CD8-positive, alpha-beta memory T cell (primary cell): ENCODE measurements around the gene MAX. TPM values are rescaled to one million over a fixed set of nuclear protein-coding genes. Genes with fewer than 3 reads are reported as not detected.
"Not testable (repeated sequence)": the region's sequence is repeated elsewhere in the genome, so short reads cannot be mapped to it uniquely, and the experiment has no call there.

ENCODE experiments used
- CTCF ChIA-PET: fragments of 350-600 bp; sonication (Branson Sonifier 250); formaldehyde crosslinking; loops from one replicate; lab custom pipeline; 2021; ENCODE audit warnings: antibody characterized with exemption; lab: Charles Lee
- POLR2A ChIA-PET: fragments of 350-600 bp; sonication (Branson Sonifier 250); formaldehyde crosslinking; loops from one replicate; lab custom pipeline; 2021; ENCODE audit warnings: antibody characterized with exemption; lab: Charles Lee
- DNase-seq, 5 donors: peaks; one replicate each; pipeline versions ENCODE4 v3.0.0 to v3.0.0-alpha.2; 2020 to 2022; ENCODE audit warnings: mixed read lengths in 1 of 5
- H3K27ac ChIP-seq: one replicate; pipeline ENCODE4 v1.7.0; 2013; ENCODE audit warnings: low read depth, mild to moderate bottlenecking, low read length, moderate library complexity
- H3K27me3 ChIP-seq: 2 replicates; pipeline ENCODE4 v1.7.0; 2013; ENCODE audit warnings: low read length, mild to moderate bottlenecking; ENCODE audit not compliant: insufficient read depth, poor library complexity, severe bottlenecking
- H3K36me3 ChIP-seq: 2 replicates; pipeline ENCODE4 v1.7.0; 2013; ENCODE audit warnings: mild to moderate bottlenecking, low read length, moderate library complexity; ENCODE audit not compliant: insufficient read depth
- H3K4me1 ChIP-seq: 2 replicates; pipeline ENCODE4 v1.7.0; 2013; ENCODE audit warnings: mild to moderate bottlenecking, low read length, moderate library complexity; ENCODE audit not compliant: insufficient read depth
- H3K4me3 ChIP-seq: 2 replicates; pipeline ENCODE4 v1.7.0; 2013; ENCODE audit warnings: mild to moderate bottlenecking, low read length
- H3K9me3 ChIP-seq: 2 replicates; pipeline ENCODE4 v1.7.0; 2013; ENCODE audit warnings: mild to moderate bottlenecking, low read length
- H3K27ac Mint-ChIP-seq, 8 donors: one replicate each; pipeline ENCODE4 v1.8.0; 2020 to 2021; ENCODE audit warnings: mixed read lengths in 8 of 8, mild to moderate bottlenecking in 6 of 8, inconsistent platforms in 3 of 8, moderate library complexity in 3 of 8
- H3K27me3 Mint-ChIP-seq, 2 donors: one replicate each; pipeline ENCODE4 v1.8.0; 2020 to 2021; ENCODE audit warnings: mixed read lengths in 2 of 2, mild to moderate bottlenecking in 1 of 2, moderate library complexity in 1 of 2
- H3K36me3 Mint-ChIP-seq, 3 donors: one replicate each; pipeline ENCODE4 v1.8.0; 2020 to 2021; ENCODE audit warnings: mixed read lengths in 3 of 3, inconsistent platforms in 1 of 3, mild to moderate bottlenecking in 1 of 3
- H3K4me1 Mint-ChIP-seq, 3 donors: one replicate each; pipeline ENCODE4 v1.8.0; 2020 to 2021; ENCODE audit warnings: mixed read lengths in 3 of 3, inconsistent platforms in 1 of 3, mild to moderate bottlenecking in 1 of 3
- H3K4me3 Mint-ChIP-seq, 7 donors: one replicate each; pipeline ENCODE4 v1.8.0; 2020 to 2021; ENCODE audit warnings: mixed read lengths in 7 of 7, mild to moderate bottlenecking in 6 of 7, moderate library complexity in 4 of 7, inconsistent platforms in 2 of 7
- H3K9me3 Mint-ChIP-seq, 5 donors: one replicate each; pipeline ENCODE4 v1.8.0; 2020 to 2022; ENCODE audit warnings: mixed read lengths in 5 of 5, mild to moderate bottlenecking in 3 of 5, moderate library complexity in 2 of 5, inconsistent platforms in 1 of 5
- polyA plus RNA-seq: library from polyadenylated mRNA; unstranded; fragments of 300-500 nt; fragmentation: Illumina TruSeq; gene quantifications from one replicate; pipeline ENCODE4 v1.2.3, GENCODE V29; 2021
- total RNA-seq, 2 experiments: library from RNA; stranded (reverse); gene quantifications; one replicate each; pipeline ENCODE4 v1.2.3, GENCODE V29; 2021

Gene MAX
- total and polyA plus RNA-seq, 3 experiments from 2014 or later = 126 to 135 (median 127) TPM

GRCh38 chr14:65086686-65087085, 15.6 kb downstream of the MAX start:
- H3K27ac Mint-ChIP-seq, POLR2A ChIA-PET, H3K27me3 Mint-ChIP-seq, H3K9me3 Mint-ChIP-seq, H3K4me3 ChIP-seq, DNase-seq, H3K9me3 ChIP-seq, CTCF ChIA-PET, H3K27ac ChIP-seq, H3K27me3 ChIP-seq, H3K4me3 Mint-ChIP-seq: not testable (repeated sequence)
- Mint-ChIP-seq H3K4me1 (peaks cover 64 to 90% (median 87%) of the 10 kb centered on the region in 3 donors), H3K36me3 (peaks cover 45 to 91% (median 46%) of the 10 kb centered on the region in 3 donors)
- Histone ChIP-seq H3K4me1 (peaks cover 23% of the 10 kb centered on the region), H3K36me3 (peaks cover 58% of the 10 kb centered on the region)

GRCh38 chr14:65084554-65085505, 17.5 kb downstream of the MAX start:
- CTCF ChIA-PET = interaction anchor here (0.8 kb wide), 1 partner anchor 19 kb away, joined by 3 read pairs; no protein-coding TSS in a partner anchor
- POLR2A ChIA-PET = no interaction called here

GRCh38 chr14:65082930-65083329, 19.4 kb downstream of the MAX start:
- Histone ChIP-seq H3K9me3 (no peaks in the 10 kb centered on the region), H3K4me3 (no peak overlapping the region), H3K36me3 (peaks cover 39% of the 10 kb centered on the region), H3K27ac (no peak overlapping the region), H3K27me3 (no peaks in the 10 kb centered on the region), H3K4me1 (peaks cover 43% of the 10 kb centered on the region)
- POLR2A ChIA-PET = no interaction called here
- no peaks in the 10 kb centered on the region for H3K27me3 Mint-ChIP-seq
- H3K4me1 Mint-ChIP-seq = peaks cover 74 to 90% (median 88%) of the 10 kb centered on the region in 3 donors
- peak overlapping the region in 1 of 7 donors; percentile 24 for H3K4me3 Mint-ChIP-seq
- no peak for DNase-seq
- CTCF ChIA-PET = no interaction called here
- H3K36me3 Mint-ChIP-seq = peaks cover 30 to 93% (median 45%) of the 10 kb centered on the region in 3 donors
- H3K9me3 Mint-ChIP-seq = peaks cover 0 to 8% (median 4%) of the 10 kb centered on the region in 5 donors
- H3K27ac Mint-ChIP-seq = peak overlapping the region in 6 of 8 donors; percentile 8 to 85 (median 51)

More at GRCh38 chr14:65084554-65085505, 17.5 kb downstream of the MAX start:
- Mint-ChIP-seq H3K27ac (peak overlapping the region in 6 of 8 donors; percentile 18 to 70 (median 37)), H3K36me3 (peaks cover 42 to 95% (median 49%) of the 10 kb centered on the region in 3 donors), H3K4me1 (peaks cover 72 to 94% (median 92%) of the 10 kb centered on the region in 3 donors), H3K27me3 (no peaks in the 10 kb centered on the region), H3K9me3 (peaks cover 0 to 9% (median 4%) of the 10 kb centered on the region in 5 donors), H3K4me3 (peak overlapping the region in 2 of 7 donors; percentile 4 to 16)
- Histone ChIP-seq H3K9me3 (no peaks in the 10 kb centered on the region), H3K27me3 (no peaks in the 10 kb centered on the region), H3K4me1 (peaks cover 32% of the 10 kb centered on the region), H3K36me3 (peaks cover 53% of the 10 kb centered on the region), H3K4me3 (no peak overlapping the region), H3K27ac (no peak overlapping the region)
- DNase-seq = no peak

- CTCF ChIA-PET = no interaction called here
- H3K4me3 Mint-ChIP-seq = peak overlapping the region in 2 of 7 donors; percentile 28 to 30
Observed at GRCh38 chr14:65080960-65081747, 21.2 kb downstream of the MAX start.

GRCh38 chr14:65079768-65080167, 22.5 kb downstream of the MAX start:
- H3K27ac Mint-ChIP-seq = peak overlapping the region in 6 of 8 donors; percentile 29 to 68 (median 48)
- H3K27me3 Mint-ChIP-seq = no peaks in the 10 kb centered on the region
- no peak overlapping the region for H3K4me3 Mint-ChIP-seq
- H3K4me1 Mint-ChIP-seq = peaks cover 68 to 75% (median 71%) of the 10 kb centered on the region in 3 donors
- Histone ChIP-seq H3K27me3 (no peaks in the 10 kb centered on the region), H3K27ac (no peak overlapping the region), H3K4me3 (no peak overlapping the region), H3K9me3 (no peaks in the 10 kb centered on the region), H3K36me3 (peaks cover 42% of the 10 kb centered on the region), H3K4me1 (peaks cover 43% of the 10 kb centered on the region)
- DNase-seq = no peak
- ChIA-PET CTCF (no interaction called here), POLR2A (no interaction called here)
- H3K36me3 Mint-ChIP-seq = peaks cover 9 to 94% (median 35%) of the 10 kb centered on the region in 3 donors
- no peaks in the 10 kb centered on the region for H3K9me3 Mint-ChIP-seq

More at GRCh38 chr14:65080960-65081747, 21.2 kb downstream of the MAX start:
- Mint-ChIP-seq H3K36me3 (peaks cover 12 to 92% (median 37%) of the 10 kb centered on the region in 3 donors), H3K4me1 (peaks cover 68 to 79% (median 77%) of the 10 kb centered on the region in 3 donors), H3K27me3 (no peaks in the 10 kb centered on the region), H3K9me3 (peaks cover 0 to 1% (median 0%) of the 10 kb centered on the region in 5 donors), H3K27ac (peak overlapping the region in 6 of 8 donors; percentile 3 to 68 (median 34))
- DNase-seq = no peak
- H3K9me3 ChIP-seq = no peaks in the 10 kb centered on the region
- H3K27ac ChIP-seq = no peak overlapping the region
- no peaks in the 10 kb centered on the region for H3K27me3 ChIP-seq
- H3K4me1 ChIP-seq = peaks cover 43% of the 10 kb centered on the region
- H3K36me3 ChIP-seq = peaks cover 35% of the 10 kb centered on the region
- H3K4me3 ChIP-seq = no peak overlapping the region
- POLR2A ChIA-PET = no interaction called here

- Mint-ChIP-seq H3K9me3 (no peaks in the 10 kb centered on the region), H3K27me3 (no peaks in the 10 kb centered on the region), H3K36me3 (peaks cover 7 to 94% (median 33%) of the 10 kb centered on the region in 3 donors), H3K27ac (peak overlapping the region in 7 of 8 donors; percentile 35 to 71 (median 64)), H3K4me1 (peaks cover 70 to 75% (median 71%) of the 10 kb centered on the region in 3 donors), H3K4me3 (peak overlapping the region in 2 of 7 donors; percentile 20 to 41)
- H3K9me3 ChIP-seq = no peaks in the 10 kb centered on the region
- H3K4me1 ChIP-seq = peaks cover 43% of the 10 kb centered on the region
- H3K27ac ChIP-seq = no peak overlapping the region
- ChIA-PET POLR2A (no interaction called here), CTCF (no interaction called here)
- DNase-seq = peak in 1 of 5 donors; percentile 10
- peaks cover 46% of the 10 kb centered on the region for H3K36me3 ChIP-seq
- H3K27me3 ChIP-seq = no peaks in the 10 kb centered on the region
- H3K4me3 ChIP-seq = no peak overlapping the region
Observed at GRCh38 chr14:65079201-65079600, 23.1 kb downstream of the MAX start.

GRCh38 chr14:65077318-65077717, 25.0 kb downstream of the MAX start:
- ChIA-PET CTCF (interaction anchor here (2.4 kb wide), 1 partner anchor 20 kb away, joined by 6 read pairs; no protein-coding TSS in a partner anchor), POLR2A (no interaction called here)
- DNase-seq = no peak
- peaks cover 55 to 71% (median 58%) of the 10 kb centered on the region in 3 donors for H3K4me1 Mint-ChIP-seq
- H3K36me3 Mint-ChIP-seq = peaks cover 7 to 93% (median 32%) of the 10 kb centered on the region in 3 donors
- Histone ChIP-seq H3K4me3 (no peak overlapping the region), H3K27ac (no peak overlapping the region), H3K36me3 (peaks cover 46% of the 10 kb centered on the region), H3K4me1 (peaks cover 35% of the 10 kb centered on the region), H3K27me3 (no peaks in the 10 kb centered on the region), H3K9me3 (no peaks in the 10 kb centered on the region)
- H3K4me3 Mint-ChIP-seq = no peak overlapping the region
- H3K27me3 Mint-ChIP-seq = no peaks in the 10 kb centered on the region
- H3K27ac Mint-ChIP-seq = peak overlapping the region in 1 of 8 donors; percentile 58
- H3K9me3 Mint-ChIP-seq = no peaks in the 10 kb centered on the region
